HG02678 (cell line): ENCODE measurements around the gene ATXN3L.
"Not testable (repeated sequence)": the region's sequence is repeated elsewhere in the genome, so short reads cannot be mapped to it uniquely, and the experiment has no call there.

ENCODE experiments used
- ATAC-seq: cut with Tn5 transposase; IDR thresholded peaks from one replicate; pipeline ENCODE4 v1.9.1; 2021; ENCODE audit warnings: mild to moderate bottlenecking, moderate library complexity; ENCODE audit not compliant: unreplicated experiment

The ATXN3L gene

DNA sequence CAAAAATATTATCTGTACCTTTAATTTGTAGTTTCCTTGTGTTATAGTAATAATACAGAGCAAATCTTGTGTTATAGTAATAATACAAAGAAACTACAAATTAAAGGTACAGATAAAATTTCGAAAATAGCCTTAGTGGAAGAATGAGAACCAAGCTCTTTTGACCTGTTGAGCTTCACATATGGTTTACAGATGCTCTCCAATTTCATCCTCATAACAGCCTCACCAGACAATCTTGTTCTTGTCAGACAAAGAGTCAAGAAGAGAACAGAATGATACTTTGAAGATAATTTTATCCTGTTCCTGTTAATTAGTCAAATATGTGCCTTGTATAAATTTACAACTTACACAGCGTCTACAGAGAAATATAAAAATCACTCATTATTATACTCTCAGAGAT lies 12.8 kb downstream of the ATXN3L start:
- ATAC-seq: no peak

DNA sequence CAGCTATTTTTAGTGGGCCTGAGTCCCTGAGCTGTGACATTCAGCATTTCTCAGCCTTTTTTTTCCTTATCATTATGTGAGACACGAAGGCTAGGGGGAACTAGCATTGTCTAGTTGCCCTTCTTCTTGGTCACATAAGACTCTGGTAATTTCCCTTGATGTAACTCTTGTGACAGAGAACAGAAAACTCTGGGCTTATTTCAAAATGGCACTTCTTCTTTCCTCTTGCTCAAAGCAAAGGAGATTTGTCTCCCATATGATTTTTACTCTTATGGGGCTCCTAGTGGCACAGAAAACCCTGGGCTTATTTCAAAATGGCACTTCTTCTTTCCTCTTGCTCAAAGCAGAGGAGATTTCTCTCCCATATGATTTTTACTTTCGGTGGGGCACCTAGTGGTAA lies 14.7 kb downstream of the ATXN3L start:
- ATAC-seq: no peak

DNA sequence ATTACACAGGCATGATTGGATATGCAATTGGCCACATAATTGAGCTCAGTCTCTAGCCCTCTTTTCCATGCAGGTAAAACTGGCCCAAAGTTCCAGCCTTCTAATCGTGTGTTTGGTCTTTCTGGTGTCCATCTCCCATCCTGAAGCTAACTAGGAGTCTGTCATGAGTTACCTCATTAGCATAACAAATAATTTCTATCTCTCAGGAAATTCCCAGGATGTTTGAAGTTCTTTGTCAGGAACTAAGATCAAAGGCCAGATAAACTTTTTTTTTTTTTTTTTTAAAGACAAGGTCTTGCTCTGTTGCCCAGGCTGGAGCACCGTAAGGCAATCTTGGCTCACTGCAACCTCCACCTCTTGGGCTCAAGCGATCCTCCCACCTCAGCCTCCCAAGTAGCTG lies 15.8 kb downstream of the ATXN3L start:
- ATAC-seq: no peak

DNA sequence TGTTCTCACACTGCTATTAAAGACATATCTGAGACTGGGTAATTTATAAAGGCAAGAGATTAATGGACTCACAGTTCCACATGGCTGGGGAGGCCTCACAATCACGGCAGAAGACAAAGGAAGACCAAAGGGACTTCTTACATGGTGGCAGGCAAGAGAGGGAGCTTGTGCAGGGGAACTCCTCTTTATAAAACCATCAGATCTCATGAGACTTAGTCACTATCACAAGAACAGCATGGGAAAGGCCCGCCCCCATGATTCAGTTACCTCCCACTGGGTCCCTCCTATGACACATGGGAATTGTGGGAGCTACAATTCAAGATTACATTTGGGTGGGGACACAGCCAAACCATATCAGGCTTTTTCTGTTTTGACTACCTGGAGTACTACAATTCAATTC lies 16.6 kb downstream of the ATXN3L start:
- not testable (repeated sequence) for ATAC-seq

DNA sequence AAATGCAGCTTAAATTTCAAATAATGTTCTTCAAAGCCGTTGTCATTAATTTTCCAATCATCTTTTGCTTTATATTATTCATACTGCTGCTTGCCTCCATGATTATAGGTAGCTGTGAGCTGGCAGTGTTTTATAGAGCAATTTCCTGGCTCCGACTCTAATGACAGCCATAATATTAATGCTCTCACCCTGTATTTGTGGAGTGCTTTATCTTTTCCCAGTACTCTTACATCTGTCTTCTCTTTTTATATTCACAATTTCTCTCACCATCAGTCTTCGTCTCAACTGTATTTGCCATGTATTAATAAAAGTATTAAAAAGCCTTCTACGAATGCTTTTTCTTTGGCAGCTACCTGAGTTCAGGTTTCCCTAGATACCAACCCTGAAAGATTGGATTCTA lies 21.0 kb downstream of the ATXN3L start:
- no peak for ATAC-seq

DNA sequence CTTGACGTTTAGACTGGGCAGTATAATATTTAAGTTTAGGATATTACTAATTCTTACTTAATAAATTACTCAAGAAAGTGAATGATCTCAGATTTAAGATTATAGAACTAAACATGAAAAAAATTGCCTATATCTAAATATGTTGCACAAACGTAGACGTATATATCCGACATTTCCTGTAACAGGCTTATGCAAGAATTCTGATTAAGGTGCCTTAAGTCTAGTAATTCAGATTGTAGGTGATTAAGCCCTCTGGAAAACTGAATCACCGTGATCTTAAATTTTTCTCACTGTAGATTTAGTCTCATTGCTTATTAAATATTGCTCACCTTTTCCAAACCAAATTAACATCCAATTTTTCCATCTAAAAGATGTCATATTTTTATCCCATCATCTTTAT lies 24.0 kb downstream of the ATXN3L start:
- no peak for ATAC-seq

DNA sequence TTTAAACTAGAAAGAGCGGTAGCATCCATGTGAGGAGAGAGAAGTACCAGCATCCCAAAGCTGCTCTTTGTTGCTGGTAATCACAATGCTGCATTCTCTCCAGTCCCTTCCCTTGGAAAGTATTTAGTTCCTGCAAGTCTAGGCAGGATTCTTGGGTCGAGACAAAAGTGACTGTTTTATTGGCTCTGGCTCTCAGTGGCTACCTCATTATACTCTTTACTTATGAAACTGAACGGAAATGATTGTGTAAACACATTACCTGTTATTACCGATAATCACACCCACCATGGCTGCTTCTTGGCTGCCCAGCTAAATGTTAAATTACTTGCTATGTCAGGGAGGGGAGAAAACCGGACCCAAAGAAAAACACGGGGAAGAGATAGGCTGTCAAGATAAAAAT lies 26.2 kb downstream of the ATXN3L start:
- ATAC-seq: no peak

DNA sequence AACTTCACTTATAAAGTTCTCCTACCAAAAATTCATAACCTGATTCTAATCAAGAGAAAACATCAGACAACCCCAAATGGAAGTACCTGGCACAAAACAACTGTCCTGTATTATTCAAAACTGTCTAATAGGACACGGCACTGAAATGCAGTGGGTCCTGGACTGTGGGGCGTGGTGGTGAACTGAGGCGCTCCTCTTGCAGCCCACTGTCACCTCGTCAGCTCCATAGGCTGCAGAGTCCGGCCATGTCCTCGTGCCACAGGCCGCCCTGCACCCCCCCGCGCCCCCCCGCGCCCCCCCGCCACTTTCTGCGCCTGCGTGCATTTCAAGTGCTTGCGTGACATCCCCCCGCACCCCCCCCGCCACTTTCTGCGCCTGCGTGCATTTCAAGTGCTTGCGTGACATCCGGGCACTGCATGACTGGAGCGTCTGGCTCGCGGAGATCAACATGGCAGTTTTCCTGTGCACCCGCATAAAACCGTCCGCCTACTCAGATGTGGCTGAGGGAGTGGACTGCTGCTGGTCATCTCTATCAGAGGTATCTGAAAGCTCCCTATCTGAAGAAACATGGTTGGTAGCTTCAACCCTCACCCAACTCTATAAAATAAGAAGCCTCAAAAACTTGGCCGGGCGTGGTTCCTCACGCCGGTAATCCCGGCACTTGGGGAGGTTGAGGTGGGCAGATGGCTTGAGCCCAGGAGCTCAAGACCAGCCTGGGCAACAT lies 28.8 kb downstream of the ATXN3L start:
- ATAC-seq: no peak

DNA sequence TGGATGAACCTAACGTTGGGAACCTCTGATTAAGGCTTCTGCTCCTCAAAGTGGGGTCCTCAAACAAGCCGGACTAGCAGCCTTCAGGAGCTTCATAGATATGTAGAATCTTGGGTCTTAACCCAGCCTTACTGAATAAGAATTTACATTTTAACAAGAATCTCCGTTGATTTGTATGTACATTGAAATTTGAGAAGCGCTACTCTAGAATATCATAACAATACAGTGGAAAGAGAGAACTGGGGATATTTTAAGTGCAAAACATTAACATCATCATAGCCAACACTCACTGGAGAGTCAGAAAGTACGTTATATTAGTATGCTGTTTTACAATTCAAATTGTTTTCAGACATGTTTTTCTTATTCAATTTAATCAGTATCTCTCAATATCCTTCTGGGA lies 31.2 kb downstream of the ATXN3L start:
- ATAC-seq: no peak

DNA sequence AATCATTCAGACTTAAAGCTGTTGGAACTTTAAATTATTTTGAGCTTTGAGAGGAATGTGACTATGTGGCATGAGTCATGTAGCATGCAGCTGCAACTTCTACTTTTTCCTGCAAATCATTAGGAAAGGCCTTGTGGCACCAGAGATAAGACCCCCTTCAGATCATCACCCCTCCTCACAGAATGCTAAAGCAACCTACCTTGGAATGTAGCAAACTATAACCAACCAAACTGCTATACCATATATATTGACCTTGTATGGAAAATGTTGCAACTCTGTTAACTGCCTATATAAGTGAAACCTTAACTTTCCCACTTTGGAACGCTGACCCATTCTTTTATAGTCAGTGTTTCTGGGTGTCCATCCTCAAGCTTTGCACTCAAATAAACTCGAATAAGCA lies 32.0 kb downstream of the ATXN3L start:
- ATAC-seq: no peak

DNA sequence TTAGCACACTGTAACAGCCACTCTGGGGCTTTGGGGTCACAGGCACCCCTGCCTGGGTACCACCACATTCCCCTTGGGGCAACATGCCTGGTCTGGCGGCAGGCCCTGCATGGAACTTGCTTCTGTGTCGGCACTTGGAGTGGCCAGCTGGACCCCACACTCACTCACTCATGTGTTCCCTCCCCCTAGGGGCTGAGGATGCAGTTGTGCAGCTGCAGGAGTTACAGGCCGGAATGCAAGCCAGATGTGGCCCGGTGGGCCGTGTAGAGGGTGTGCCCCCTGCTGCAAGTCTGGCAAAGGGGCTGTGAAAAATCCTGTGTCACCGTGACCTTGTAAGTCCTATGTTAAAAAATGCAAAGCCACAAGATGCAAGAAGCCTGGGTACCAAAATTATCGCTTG lies 34.2 kb downstream of the ATXN3L start:
- no peak for ATAC-seq

DNA sequence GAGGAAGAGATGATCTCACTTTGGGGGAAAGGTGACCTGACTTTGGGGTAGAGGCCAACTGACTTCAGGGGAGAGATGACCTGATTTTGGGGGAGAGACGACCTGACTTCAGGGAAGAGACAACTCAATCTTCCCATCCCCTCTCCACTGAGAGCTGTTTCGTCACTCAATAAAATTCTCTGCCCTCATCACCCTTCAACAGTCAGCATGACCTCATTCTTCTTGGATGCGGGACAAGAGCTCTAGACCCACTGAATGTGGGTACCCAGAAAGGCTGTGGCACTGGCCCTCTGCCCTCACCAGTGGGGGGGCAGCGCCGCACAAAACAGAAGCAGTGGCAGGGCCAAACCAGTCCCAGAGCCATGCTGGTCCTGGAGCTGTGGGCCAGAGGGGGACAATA lies 34.6 kb downstream of the ATXN3L start:
- ATAC-seq: no peak

DNA sequence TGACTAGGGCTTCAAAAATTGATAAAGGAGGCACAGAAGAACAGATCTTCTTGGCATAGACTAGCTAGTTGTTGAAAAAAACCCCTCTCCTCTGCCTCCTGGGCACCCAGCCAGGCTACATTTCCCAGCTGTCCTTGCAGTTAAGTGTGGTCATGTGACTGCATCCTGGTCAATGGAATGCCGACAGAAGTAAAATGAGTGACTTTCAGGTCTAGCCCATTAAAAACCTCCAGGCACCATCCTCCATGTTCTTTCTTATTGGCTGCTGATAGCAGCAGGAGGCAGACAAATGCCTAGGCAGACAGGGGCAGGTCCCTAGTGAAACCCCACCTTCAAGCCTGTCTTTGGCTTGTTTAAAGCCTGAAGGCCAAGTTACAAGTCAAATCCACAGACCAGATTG lies 35.3 kb downstream of the ATXN3L start:
- no peak for ATAC-seq

DNA sequence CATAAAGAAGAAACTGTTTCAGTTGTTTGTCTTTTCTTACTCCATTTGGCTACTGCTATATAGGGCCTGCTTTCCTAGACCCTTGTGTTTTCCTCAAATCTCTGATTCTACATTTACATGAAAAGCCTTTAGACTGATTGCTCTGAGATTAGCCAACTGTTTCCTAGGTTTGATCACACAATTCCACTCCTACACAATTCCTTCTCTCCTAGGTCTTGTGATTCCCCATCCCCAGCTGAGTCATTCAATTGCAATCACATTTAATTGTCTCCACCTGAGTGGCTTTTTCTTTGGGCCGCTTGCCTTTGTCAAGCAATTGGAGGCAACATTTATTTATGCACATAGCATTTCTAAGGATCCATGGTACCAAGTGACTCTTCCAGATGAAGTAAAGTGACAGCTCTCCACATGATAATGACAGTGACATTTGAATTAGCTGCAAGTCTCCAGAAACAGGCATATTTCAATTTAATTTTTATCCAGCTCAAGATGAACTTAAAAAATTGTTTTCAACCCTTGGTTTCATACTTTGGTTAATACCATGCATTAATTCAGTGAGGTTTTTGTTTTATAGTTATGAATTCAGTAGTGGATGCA lies 35.8 kb downstream of the ATXN3L start:
- no peak for ATAC-seq

DNA sequence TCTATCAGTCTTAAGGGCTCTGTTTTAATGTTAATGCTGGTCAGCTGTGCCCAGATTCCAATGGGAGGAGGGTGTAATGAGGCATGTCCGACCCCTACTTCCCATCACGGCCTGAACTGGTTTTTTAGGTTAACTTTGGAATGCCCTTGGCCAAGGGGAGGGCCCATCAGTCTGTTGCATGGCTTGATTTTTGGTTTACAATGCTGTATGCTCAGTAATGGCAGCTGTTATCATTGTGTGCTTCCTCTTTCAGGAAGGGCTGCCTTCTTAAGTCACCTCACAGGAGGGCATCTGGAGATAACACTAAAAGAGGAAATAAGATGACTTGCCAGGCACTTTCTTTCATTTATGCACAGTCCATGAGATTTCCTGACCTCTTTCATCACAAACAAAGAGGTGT lies 36.3 kb downstream of the ATXN3L start:
- no peak for ATAC-seq

DNA sequence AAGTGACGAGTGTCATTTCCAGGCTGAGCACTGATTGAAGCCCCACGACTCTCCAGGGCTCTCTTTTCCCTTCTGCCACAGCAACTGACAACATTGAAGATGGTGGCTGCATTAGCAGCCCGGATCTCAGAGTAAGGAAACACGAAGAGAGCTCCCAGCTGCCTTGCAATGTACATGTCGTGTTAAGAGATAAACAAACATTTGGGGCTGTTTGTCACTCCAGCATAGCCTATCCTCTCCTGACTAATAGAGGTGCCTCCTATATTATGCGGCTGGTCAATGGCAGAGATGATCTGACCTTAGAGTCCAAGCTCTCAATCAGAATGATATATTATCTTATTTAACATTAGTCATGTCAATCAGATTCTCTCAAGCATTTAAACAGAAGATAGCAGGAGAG lies 38.6 kb downstream of the ATXN3L start:
- no peak for ATAC-seq

DNA sequence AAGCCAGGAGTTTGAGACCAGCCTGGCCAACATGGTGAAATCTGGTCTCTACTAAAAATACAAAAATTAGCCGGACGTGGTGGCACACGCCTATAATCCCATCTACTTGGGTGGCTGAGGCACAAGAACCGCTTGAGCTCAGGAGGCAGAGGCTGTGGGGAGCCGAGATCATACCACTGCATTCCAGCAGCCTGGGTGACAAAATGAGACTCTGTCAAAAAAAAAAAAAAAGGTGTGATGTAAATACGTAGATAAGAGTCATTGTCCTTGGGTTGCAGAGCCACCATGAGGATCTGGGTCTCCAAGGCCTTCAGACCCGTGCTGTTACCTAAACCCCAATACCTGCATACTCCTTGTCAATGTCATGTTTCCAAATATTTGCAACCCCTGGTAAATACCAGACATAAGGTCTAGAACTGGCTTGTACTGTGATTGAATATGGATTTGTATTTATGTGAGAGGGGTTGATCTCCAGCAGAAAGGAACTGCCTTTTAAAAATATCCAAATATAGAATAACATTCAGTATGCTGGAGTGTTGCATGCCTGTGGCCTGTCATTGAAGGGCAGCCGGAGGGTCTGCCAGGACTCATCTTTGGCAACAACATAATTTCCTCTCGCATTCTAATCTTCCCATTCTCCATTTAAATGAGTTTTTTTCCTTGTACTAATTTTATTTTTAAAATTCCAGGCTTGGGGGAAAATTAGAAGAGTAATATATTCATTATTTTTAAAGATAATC lies 40.4 kb downstream of the ATXN3L start:
- ATAC-seq: no peak

DNA sequence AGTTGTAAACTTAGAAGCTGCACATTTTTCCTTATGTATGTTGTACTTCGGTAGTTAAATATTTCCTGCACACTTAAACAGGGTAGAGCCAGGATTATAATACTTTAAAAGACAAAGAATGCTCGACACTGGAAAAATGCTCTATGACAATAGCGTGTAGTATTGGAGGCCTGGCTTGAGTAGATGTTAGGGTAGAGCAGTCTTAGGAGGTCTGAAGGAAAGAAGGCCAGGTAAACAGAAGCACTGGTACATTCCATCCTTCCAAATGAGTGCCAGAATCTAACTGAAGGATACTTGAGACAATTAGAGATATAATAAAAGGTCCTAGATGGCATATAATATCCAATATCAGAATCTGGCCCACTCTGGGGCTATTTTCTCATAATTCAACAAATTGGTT lies 42.3 kb downstream of the ATXN3L start:
- ATAC-seq: no peak

DNA sequence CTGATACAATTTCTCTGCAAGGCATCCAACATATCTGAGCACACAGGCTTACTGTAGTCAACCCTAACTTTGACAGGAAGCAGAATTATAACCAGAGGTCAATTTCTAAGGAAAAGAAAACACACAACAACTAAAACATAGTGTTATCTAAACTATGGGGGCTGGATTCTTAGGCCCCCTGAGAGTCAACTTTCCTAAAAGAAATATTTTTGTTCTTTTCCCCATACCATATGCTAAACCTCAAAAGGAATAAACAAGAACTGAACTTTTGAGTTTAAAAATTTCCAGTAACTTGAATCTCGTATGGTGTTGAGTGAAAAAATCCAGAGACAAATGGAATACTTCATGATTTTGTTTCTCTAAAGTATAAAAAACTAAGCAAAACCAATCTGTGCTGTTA lies 42.9 kb downstream of the ATXN3L start:
- ATAC-seq: no peak

DNA sequence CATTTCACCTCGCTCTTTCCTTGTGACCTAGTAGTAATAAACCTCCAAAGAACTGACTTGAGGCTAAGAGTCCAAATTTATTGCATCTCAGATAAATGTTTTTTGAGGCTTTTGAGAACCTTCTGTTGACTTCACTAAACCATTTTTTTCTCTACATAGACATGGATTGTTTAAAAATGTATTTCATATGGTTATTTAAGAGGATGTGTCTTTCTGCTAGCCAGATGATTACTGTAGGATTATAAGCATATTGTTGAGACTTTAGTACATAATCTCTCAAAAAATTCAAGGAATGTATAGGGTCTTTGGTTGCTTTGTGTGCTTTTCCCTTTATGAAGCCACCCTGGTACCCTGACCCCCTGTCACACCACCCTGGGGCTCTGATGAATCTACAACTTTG lies 44.8 kb downstream of the ATXN3L start:
- no peak for ATAC-seq

DNA sequence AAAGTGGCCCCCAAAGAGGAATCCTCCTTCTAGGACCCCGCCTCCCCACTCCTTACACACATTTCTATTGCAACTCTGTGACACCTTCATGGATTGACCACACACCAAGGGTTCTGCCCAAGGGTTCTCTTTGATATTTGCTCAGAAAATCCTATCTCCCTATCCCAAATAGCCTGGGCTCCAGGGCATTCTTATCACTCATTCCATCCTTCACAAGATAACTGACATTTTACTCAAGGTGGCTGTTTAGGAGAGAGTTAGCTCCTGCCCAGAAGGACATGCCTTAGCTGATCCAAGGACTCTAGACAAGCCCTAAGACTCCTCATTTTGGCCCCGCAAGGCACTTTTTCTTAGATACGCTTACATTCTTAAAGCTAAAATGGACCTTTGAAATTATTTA lies 47.4 kb downstream of the ATXN3L start:
- no peak for ATAC-seq

DNA sequence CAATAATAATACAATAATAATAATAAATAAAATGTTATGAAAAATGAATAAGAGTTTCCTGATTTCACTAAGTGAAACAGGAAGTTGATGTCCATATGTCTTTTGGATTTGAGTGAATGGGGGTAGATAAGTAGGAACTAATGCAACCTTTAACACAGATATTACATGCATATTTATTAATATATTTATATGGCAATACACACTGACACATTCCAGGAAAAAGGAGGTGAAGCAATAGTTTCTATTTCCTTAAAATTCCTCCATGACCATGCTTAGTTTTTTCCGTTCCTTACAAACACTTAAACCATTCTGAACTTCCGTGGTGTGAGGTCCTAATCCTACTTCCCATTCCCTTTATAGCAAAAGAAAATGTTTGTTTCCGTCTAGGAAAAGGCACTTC lies 48.3 kb downstream of the ATXN3L start:
- ATAC-seq: no peak
